Esophagus muscularis mucosa (tissue), 4 donors: ENCODE results near the gene TMEM86B. TPM values are rescaled to one million over a fixed set of nuclear protein-coding genes. Genes with fewer than 3 reads are reported as not detected.

Experiments used
- DNase-seq: peaks from one replicate; pipeline ENCODE4 v3.0.0-alpha.2; 2017; ENCODE audit errors: extremely low spot score
- H3K27ac ChIP-seq, 4 donors: fragments of 200-600 bp; sonication (generic); replicated peaks in 1 of 4; 1 replicate in 3 of 4; 2 replicates in 1 of 4; pipeline ENCODE4 v1.5.1; 2016 to 2019; ENCODE audit warnings: mild to moderate bottlenecking in 1 of 4
- H3K27me3 ChIP-seq, 4 donors: fragments of 200-600 bp; sonication (generic); one replicate each; pipeline versions ENCODE4 v1.5.1 to v1.6.0; 2016 to 2019
- H3K36me3 ChIP-seq, 4 donors: fragments of 200-600 bp; sonication (generic); one replicate each; pipeline ENCODE4 v1.5.1; 2016 to 2019
- H3K4me1 ChIP-seq, 4 donors: fragments of 200-600 bp; sonication (generic); one replicate each; pipeline ENCODE4 v1.5.1; 2016 to 2019
- H3K4me3 ChIP-seq, 4 donors: fragments of 200-600 bp; sonication (generic); 1 replicate in 2 of 4; 2 replicates in 2 of 4; pipeline ENCODE4 v1.5.1; 2016 to 2019; ENCODE audit warnings: mild to moderate bottlenecking in 4 of 4, moderate library complexity in 1 of 4
- H3K9me3 ChIP-seq, 4 donors: fragments of 200-600 bp; sonication (generic); 1 replicate in 3 of 4; 2 replicates in 1 of 4; pipeline ENCODE4 v1.5.1; 2016 to 2019
- CTCF ChIP-seq, 3 experiments: fragments of 200-600 bp in 2 of 3; fragments of 450-650 bp in 1 of 3; sonication (generic) in 2 of 3; IDR thresholded peaks; one replicate each; pipeline ENCODE4 v1.5.1; 2017 to 2019; ENCODE audit warnings: antibody characterized with exemption in 3 of 3, mild to moderate bottlenecking in 2 of 3, moderate library complexity in 1 of 3
- EP300 ChIP-seq: sonication (generic); formaldehyde crosslinking; IDR thresholded peaks from one replicate; pipeline ENCODE4 v1.6.1; 2017; ENCODE audit warnings: antibody characterized with exemption
- POLR2A ChIP-seq: fragments of 450-650 bp; IDR thresholded peaks from one replicate; pipeline ENCODE4 v1.6.1; 2017; ENCODE audit warnings: antibody characterized with exemption, moderate library complexity, mild to moderate bottlenecking, low read depth
- POLR2AphosphoS5 ChIP-seq, 2 donors: sonication (generic); formaldehyde crosslinking; IDR thresholded peaks; one replicate each; pipeline ENCODE4 v1.6.1; 2017; ENCODE audit warnings: antibody characterized with exemption in 2 of 2
- WGBS: methylation state at CpG from one replicate; pipeline ENCODE4 v1.1.5; 2018; 5-methylcytosine and 5-hydroxymethylcytosine counted together
- intact Hi-C: fragments of 100-400 bp; cut with DNase I; formaldehyde crosslinking; loops from one replicate; pipeline ENCODE4 v1.15.1; 2023
- total RNA-seq, 4 donors: library from RNA; depleted of rRNA; stranded (reverse); fragments of >200 nt; gene quantifications; one replicate each; pipeline versions ENCODE4 v1.1.0 to v1.2.1, GENCODE V29; 2016

Gene TMEM86B
- total RNA-seq, 4 donors from 2014 or later = 1.7 to 2.8 (median 2.4) TPM

GRCh38 chr19:55242517-55242916 is 14.0 kb upstream of the TMEM86B start:
- Histone ChIP-seq H3K4me1 (peaks cover 6 to 10% (median 8%) of the 10 kb centered on the region in 4 donors), H3K27me3 (no peaks in the 10 kb centered on the region), H3K27ac (no peak overlapping the region), H3K4me3 (no peak overlapping the region), H3K36me3 (peaks cover 75 to 99% (median 96%) of the 10 kb centered on the region in 4 donors), H3K9me3 (no peaks in the 10 kb centered on the region)
- intact Hi-C loops = no loop called here
- DNase-seq = no peak
- TF ChIP-seq CTCF (IDR thresholded peaks at IDR 0.05) (no peak), POLR2A (no peak), POLR2AphosphoS5 (IDR thresholded peaks at IDR 0.05) (no peak), EP300 (no peak)
- 87% methylated on average over 7 of the region's 7 CpGs for WGBS

GRCh38 chr19:55241935-55242464 is 13.4 kb upstream of the TMEM86B start:
- no peaks in the 10 kb centered on the region for H3K9me3 ChIP-seq
- TF ChIP-seq EP300 (no peak), CTCF (IDR thresholded peaks at IDR 0.05) (no peak), POLR2AphosphoS5 (IDR thresholded peaks at IDR 0.05) (no peak), POLR2A (no peak)
- H3K4me3 ChIP-seq = no peak overlapping the region
- WGBS = no CpG with 5 or more reads among the region's 16 CpGs
- intact Hi-C loops = no loop called here
- H3K27me3 ChIP-seq = no peaks in the 10 kb centered on the region
- peaks cover 80 to 100% (median 100%) of the 10 kb centered on the region in 4 donors for H3K36me3 ChIP-seq
- no peak overlapping the region for H3K27ac ChIP-seq
- DNase-seq = no peak
- H3K4me1 ChIP-seq = peaks cover under 1 to 5% (median 2%) of the 10 kb centered on the region in 4 donors

- 93% methylated on average over 6 of the region's 37 CpGs for WGBS
- no peak overlapping the region for H3K4me3 ChIP-seq
- no peak for DNase-seq
- intact Hi-C loops = no loop called here
- no peak for TF ChIP-seq CTCF (IDR thresholded peaks at IDR 0.05)
- no peak for TF ChIP-seq POLR2A
- TF ChIP-seq EP300 = no peak
- TF ChIP-seq POLR2AphosphoS5 (IDR thresholded peaks at IDR 0.05) = no peak
- no peaks in the 10 kb centered on the region for H3K4me1 ChIP-seq
- no peak overlapping the region for H3K27ac ChIP-seq
- H3K9me3 ChIP-seq = no peaks in the 10 kb centered on the region
- H3K36me3 ChIP-seq = peaks cover 80 to 100% (median 100%) of the 10 kb centered on the region in 4 donors
- no peaks in the 10 kb centered on the region for H3K27me3 ChIP-seq
These were observed 12.8 kb upstream of the TMEM86B start for GRCh38 chr19:55241143-55241934.

- H3K9me3 ChIP-seq = no peaks in the 10 kb centered on the region
- H3K4me1 ChIP-seq = no peaks in the 10 kb centered on the region
- no peak overlapping the region for H3K27ac ChIP-seq
- H3K27me3 ChIP-seq = no peaks in the 10 kb centered on the region
- WGBS = 86% methylated on average over 6 of the region's 6 CpGs
- DNase-seq = no peak
- H3K4me3 ChIP-seq = no peak overlapping the region
- intact Hi-C loops = no loop called here
- peaks cover 85 to 100% (median 100%) of the 10 kb centered on the region in 4 donors for H3K36me3 ChIP-seq
- TF ChIP-seq CTCF (IDR thresholded peaks at IDR 0.05) (no peak), EP300 (no peak), POLR2AphosphoS5 (IDR thresholded peaks at IDR 0.05) (no peak), POLR2A (no peak)
These were observed 12.1 kb upstream of the TMEM86B start for GRCh38 chr19:55240713-55241020.
